A673 (cell line): ENCODE results near the gene SERHL2. TPM values are rescaled to one million over a fixed set of nuclear protein-coding genes. Genes with fewer than 3 reads are reported as not detected.

Source experiments
- BruUV-seq: library from RNA; stranded (reverse); fragments of 400-500 nt; replicated peaks from 2 replicates; lab custom pipeline; 2021; lab: Mats Ljungman, UMichigan
- CTCF ChIA-PET: fragments of 300-600 bp; sonication (Branson Sonifier 250); formaldehyde crosslinking; loops from one replicate; lab custom pipeline; 2022; ENCODE audit warnings: antibody characterized with exemption; lab: Charles Lee
- POLR2A ChIA-PET: fragments of 300-600 bp; sonication (Branson Sonifier 250); formaldehyde crosslinking; loops from one replicate; lab custom pipeline; 2022; ENCODE audit warnings: antibody characterized with exemption; ENCODE audit not compliant: low non-redundant PET; lab: Charles Lee
- DNase-seq: peaks from one replicate; pipeline ENCODE4 v3.0.0-alpha.2; 2015; ENCODE audit warnings: low spot score
- H3K27ac ChIP-seq: fragments of 200-600 bp; sonication (generic); 2 replicates; pipeline ENCODE4 v1.5.1; 2016; ENCODE audit warnings: mixed run types, low read depth, mild to moderate bottlenecking, mixed read lengths, antibody characterized with exemption, low read length; ENCODE audit not compliant: poor library complexity, severe bottlenecking
- H3K27me3 ChIP-seq: fragments of 200-600 bp; sonication (generic); replicated peaks from 2 replicates; pipeline ENCODE4 v1.6.1; 2017; ENCODE audit warnings: mixed run types, low read depth, mild to moderate bottlenecking, mixed read lengths, antibody characterized with exemption, low read length; ENCODE audit not compliant: insufficient read depth, poor library complexity
- H3K36me3 ChIP-seq: fragments of 200-600 bp; sonication (generic); 2 replicates; pipeline ENCODE4 v1.6.1; 2016; ENCODE audit warnings: mixed run types, mild to moderate bottlenecking, mixed read lengths, antibody characterized with exemption, low read length; ENCODE audit not compliant: insufficient read depth, poor library complexity, severe bottlenecking
- H3K4me1 ChIP-seq: fragments of 200-600 bp; sonication (generic); 2 replicates; pipeline ENCODE4 v1.6.1; 2017; ENCODE audit warnings: mixed run types, mild to moderate bottlenecking, mixed read lengths, antibody characterized with exemption, low read length; ENCODE audit not compliant: insufficient read depth, poor library complexity, severe bottlenecking
- H3K4me3 ChIP-seq: fragments of 200-600 bp; sonication (generic); 2 replicates; pipeline ENCODE4 v1.5.1; 2016; ENCODE audit warnings: low read depth, mixed run types, mild to moderate bottlenecking, mixed read lengths, low read length; ENCODE audit not compliant: poor library complexity, severe bottlenecking
- H3K9me3 ChIP-seq: fragments of 200-600 bp; sonication (generic); 2 replicates; pipeline ENCODE4 v1.6.1; 2016; ENCODE audit warnings: mixed run types, low read depth, mild to moderate bottlenecking, mixed read lengths, antibody characterized with exemption, low read length; ENCODE audit not compliant: poor library complexity, severe bottlenecking
- EZH2 ChIP-seq: fragments of 200-600 bp; sonication (generic); IDR thresholded peaks from 2 replicates; pipeline ENCODE4 v1.6.1; 2017; ENCODE audit warnings: borderline replicate concordance, low read depth, mild to moderate bottlenecking, mixed read lengths, antibody characterized with exemption, low read length; ENCODE audit not compliant: poor library complexity, severe bottlenecking
- intact Hi-C: fragments of 100-400 bp; cut with micrococcal nuclease; formaldehyde crosslinking; loops from one replicate; pipeline ENCODE4 v1.10.0; 2022; ENCODE audit not compliant: unreplicated experiment
- total RNA-seq: library from RNA; stranded (reverse); gene quantifications from 2 replicates; pipeline ENCODE4 v1.2.3, GENCODE V29; 2021
- TF ChIP-seq, protein P1 (sequence below): fragments of 300-800, 200-600 bp; sonication (generic); conservative IDR thresholded peaks from 2 replicates; pipeline ENCODE4 v1.5.1; 2017; ENCODE audit warnings: low read depth, mild to moderate bottlenecking, antibody characterized with exemption, low read length, moderate library complexity, mixed read lengths

SERHL2 gene
- total RNA-seq, 1 experiment from 2014 or later = 0.49 TPM

GRCh38 chr22:42619261-42620063 lies 65.7 kb downstream of the SERHL2 start:
- ChIA-PET CTCF (interaction anchor here (0.6 kb wide), 1 partner anchor 15 kb away, joined by 3 read pairs; no protein-coding TSS in a partner anchor), POLR2A (no interaction called here)
- Histone ChIP-seq H3K4me1 (peaks cover 3% of the 10 kb centered on the region), H3K36me3 (peaks cover 15% of the 10 kb centered on the region), H3K27me3 (no peaks in the 10 kb centered on the region), H3K27ac (no peak overlapping the region), H3K4me3 (no peak overlapping the region), H3K9me3 (no peaks in the 10 kb centered on the region)
- intact Hi-C loops = no loop called here
- no peak for DNase-seq
- TF ChIP-seq, protein P1, sequence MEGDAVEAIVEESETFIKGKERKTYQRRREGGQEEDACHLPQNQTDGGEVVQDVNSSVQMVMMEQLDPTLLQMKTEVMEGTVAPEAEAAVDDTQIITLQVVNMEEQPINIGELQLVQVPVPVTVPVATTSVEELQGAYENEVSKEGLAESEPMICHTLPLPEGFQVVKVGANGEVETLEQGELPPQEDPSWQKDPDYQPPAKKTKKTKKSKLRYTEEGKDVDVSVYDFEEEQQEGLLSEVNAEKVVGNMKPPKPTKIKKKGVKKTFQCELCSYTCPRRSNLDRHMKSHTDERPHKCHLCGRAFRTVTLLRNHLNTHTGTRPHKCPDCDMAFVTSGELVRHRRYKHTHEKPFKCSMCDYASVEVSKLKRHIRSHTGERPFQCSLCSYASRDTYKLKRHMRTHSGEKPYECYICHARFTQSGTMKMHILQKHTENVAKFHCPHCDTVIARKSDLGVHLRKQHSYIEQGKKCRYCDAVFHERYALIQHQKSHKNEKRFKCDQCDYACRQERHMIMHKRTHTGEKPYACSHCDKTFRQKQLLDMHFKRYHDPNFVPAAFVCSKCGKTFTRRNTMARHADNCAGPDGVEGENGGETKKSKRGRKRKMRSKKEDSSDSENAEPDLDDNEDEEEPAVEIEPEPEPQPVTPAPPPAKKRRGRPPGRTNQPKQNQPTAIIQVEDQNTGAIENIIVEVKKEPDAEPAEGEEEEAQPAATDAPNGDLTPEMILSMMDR = no peak
- no peak for TF ChIP-seq EZH2
- BruUV-seq = no TSS peak

GRCh38 chr22:42620084-42620483 lies 66.3 kb downstream of the SERHL2 start:
- no TSS peak for BruUV-seq
- H3K27me3 ChIP-seq = no peaks in the 10 kb centered on the region
- H3K36me3 ChIP-seq = peaks cover 16% of the 10 kb centered on the region
- no peaks in the 10 kb centered on the region for H3K9me3 ChIP-seq
- H3K4me1 ChIP-seq = peaks cover 3% of the 10 kb centered on the region
- H3K27ac ChIP-seq = no peak overlapping the region
- TF ChIP-seq EZH2 = no peak
- TF ChIP-seq, protein P1 = no peak
- intact Hi-C loops = no loop called here
- ChIA-PET CTCF (interaction anchor here (0.6 kb wide), 1 partner anchor 15 kb away, joined by 3 read pairs; no protein-coding TSS in a partner anchor), POLR2A (no interaction called here)
- H3K4me3 ChIP-seq = no peak overlapping the region
- DNase-seq = no peak

GRCh38 chr22:42621505-42622002 lies 67.8 kb downstream of the SERHL2 start:
- intact Hi-C loops = no loop called here
- Histone ChIP-seq H3K27me3 (no peaks in the 10 kb centered on the region), H3K4me3 (no peak overlapping the region), H3K9me3 (no peaks in the 10 kb centered on the region), H3K27ac (no peak overlapping the region), H3K4me1 (no peaks in the 10 kb centered on the region), H3K36me3 (peaks cover 25% of the 10 kb centered on the region)
- peak; percentile 64 for DNase-seq
- CTCF ChIA-PET = interaction anchor here (0.6 kb wide), 1 partner anchor 403 kb away, joined by 4 read pairs; no protein-coding TSS in a partner anchor
- no peak for TF ChIP-seq EZH2
- TF ChIP-seq, protein P1 = peak; percentile 79
- POLR2A ChIA-PET = no interaction called here
- BruUV-seq = no TSS peak
